VCaP (cell line): Measurements from ENCODE around the gene WAS.

Experiments used
- H3K27ac ChIP-seq: fragments of 450-650 bp; 2 replicates; pipeline ENCODE4 v1.5.1; 2017
- CTCF ChIP-seq: fragments of 450-650 bp; conservative IDR thresholded peaks from 2 replicates; pipeline ENCODE4 v1.5.1; 2017; ENCODE audit warnings: mild to moderate bottlenecking, moderate library complexity

Gene WAS

GRCh38 chrX:48737213-48737938, 53.8 kb downstream of the WAS start:
- TF ChIP-seq CTCF = no peak
- peak overlapping the region; percentile 69 for H3K27ac ChIP-seq

GRCh38 chrX:48737940-48738339, 54.3 kb downstream of the WAS start:
- H3K27ac ChIP-seq = peak overlapping the region; percentile 69
- no peak for TF ChIP-seq CTCF
